A673 (cell line): ENCODE data around the gene ATP1A1. TPM values are rescaled to one million over a fixed set of nuclear protein-coding genes. Genes with fewer than 3 reads are reported as not detected.
A peak's percentile ranks its signal among the peaks of the same experiment; 100 is the strongest.

ENCODE experiments used
- BruUV-seq: library from RNA; stranded (reverse); fragments of 400-500 nt; replicated peaks from 2 replicates; lab custom pipeline; 2021; lab: Mats Ljungman, UMichigan
- CTCF ChIA-PET: fragments of 300-600 bp; sonication (Branson Sonifier 250); formaldehyde crosslinking; loops from one replicate; lab custom pipeline; 2022; ENCODE audit warnings: antibody characterized with exemption; lab: Charles Lee
- POLR2A ChIA-PET: fragments of 300-600 bp; sonication (Branson Sonifier 250); formaldehyde crosslinking; loops from one replicate; lab custom pipeline; 2022; ENCODE audit warnings: antibody characterized with exemption; ENCODE audit not compliant: low non-redundant PET; lab: Charles Lee
- DNase-seq: peaks from one replicate; pipeline ENCODE4 v3.0.0-alpha.2; 2015; ENCODE audit warnings: low spot score
- H3K27ac ChIP-seq: fragments of 200-600 bp; sonication (generic); 2 replicates; pipeline ENCODE4 v1.5.1; 2016; ENCODE audit warnings: mixed run types, low read depth, mild to moderate bottlenecking, mixed read lengths, antibody characterized with exemption, low read length; ENCODE audit not compliant: poor library complexity, severe bottlenecking
- H3K27me3 ChIP-seq: fragments of 200-600 bp; sonication (generic); replicated peaks from 2 replicates; pipeline ENCODE4 v1.6.1; 2017; ENCODE audit warnings: mixed run types, low read depth, mild to moderate bottlenecking, mixed read lengths, antibody characterized with exemption, low read length; ENCODE audit not compliant: insufficient read depth, poor library complexity
- H3K36me3 ChIP-seq: fragments of 200-600 bp; sonication (generic); 2 replicates; pipeline ENCODE4 v1.6.1; 2016; ENCODE audit warnings: mixed run types, mild to moderate bottlenecking, mixed read lengths, antibody characterized with exemption, low read length; ENCODE audit not compliant: insufficient read depth, poor library complexity, severe bottlenecking
- H3K4me1 ChIP-seq: fragments of 200-600 bp; sonication (generic); 2 replicates; pipeline ENCODE4 v1.6.1; 2017; ENCODE audit warnings: mixed run types, mild to moderate bottlenecking, mixed read lengths, antibody characterized with exemption, low read length; ENCODE audit not compliant: insufficient read depth, poor library complexity, severe bottlenecking
- H3K4me3 ChIP-seq: fragments of 200-600 bp; sonication (generic); 2 replicates; pipeline ENCODE4 v1.5.1; 2016; ENCODE audit warnings: low read depth, mixed run types, mild to moderate bottlenecking, mixed read lengths, low read length; ENCODE audit not compliant: poor library complexity, severe bottlenecking
- H3K9me3 ChIP-seq: fragments of 200-600 bp; sonication (generic); 2 replicates; pipeline ENCODE4 v1.6.1; 2016; ENCODE audit warnings: mixed run types, low read depth, mild to moderate bottlenecking, mixed read lengths, antibody characterized with exemption, low read length; ENCODE audit not compliant: poor library complexity, severe bottlenecking
- CTCF ChIP-seq: fragments of 300-800, 200-600 bp; sonication (generic); conservative IDR thresholded peaks from 2 replicates; pipeline ENCODE4 v1.5.1; 2017; ENCODE audit warnings: low read depth, mild to moderate bottlenecking, antibody characterized with exemption, low read length, moderate library complexity, mixed read lengths
- EZH2 ChIP-seq: fragments of 200-600 bp; sonication (generic); IDR thresholded peaks from 2 replicates; pipeline ENCODE4 v1.6.1; 2017; ENCODE audit warnings: borderline replicate concordance, low read depth, mild to moderate bottlenecking, mixed read lengths, antibody characterized with exemption, low read length; ENCODE audit not compliant: poor library complexity, severe bottlenecking
- intact Hi-C: fragments of 100-400 bp; cut with micrococcal nuclease; formaldehyde crosslinking; loops from one replicate; pipeline ENCODE4 v1.10.0; 2022; ENCODE audit not compliant: unreplicated experiment
- total RNA-seq: library from RNA; stranded (reverse); gene quantifications from 2 replicates; pipeline ENCODE4 v1.2.3, GENCODE V29; 2021

ATP1A1 gene
- total RNA-seq, 1 experiment from 2014 or later = 1,420 TPM

DNA sequence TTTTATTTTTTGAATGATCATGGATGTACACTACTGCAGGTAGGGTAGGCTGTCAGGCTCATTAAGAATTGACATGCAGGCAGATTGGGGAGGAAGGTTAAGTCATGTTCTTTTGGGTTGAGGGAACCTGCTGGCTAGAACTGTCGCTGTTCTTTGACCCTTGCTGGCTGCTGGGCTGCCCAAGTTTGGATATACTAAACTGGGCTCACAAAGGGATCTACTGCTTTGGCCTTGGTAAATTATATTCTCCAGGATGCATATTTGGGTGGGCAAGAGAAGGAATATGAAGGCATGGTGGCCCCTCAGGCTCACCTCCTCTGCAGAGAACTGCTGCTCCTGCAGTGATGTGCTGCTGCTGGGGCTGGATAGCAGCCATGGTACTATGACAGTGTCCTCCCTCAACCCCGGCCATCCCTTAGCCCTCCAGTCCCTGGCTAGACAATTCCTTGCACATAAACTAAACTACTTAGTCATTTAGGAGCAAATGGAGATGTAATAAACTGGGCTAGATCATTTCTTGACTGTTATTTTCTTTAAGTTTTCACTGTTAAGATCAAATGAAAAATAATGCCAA lies 6.1 kb downstream of the ATP1A1 start:
- peaks cover 75% of the 10 kb centered on the region for H3K4me1 ChIP-seq
- H3K36me3 ChIP-seq = peaks cover 83% of the 10 kb centered on the region
- ChIA-PET POLR2A (no interaction called here), CTCF (no interaction called here)
- no TSS peak for BruUV-seq
- H3K27ac ChIP-seq = peak overlapping the region; percentile 97
- no peak for DNase-seq
- no peaks in the 10 kb centered on the region for H3K9me3 ChIP-seq
- intact Hi-C loops = loop anchor here (5.0 kb wide), 1 partner anchor 227 kb away; no protein-coding TSS in a partner anchor
- no peak for TF ChIP-seq CTCF
- TF ChIP-seq EZH2 = no peak
- peak overlapping the region; percentile 91 for H3K4me3 ChIP-seq
- no peaks in the 10 kb centered on the region for H3K27me3 ChIP-seq

GRCh38 chr1:116379674-116380498 lies 6.8 kb downstream of the ATP1A1 start:
- ChIA-PET POLR2A (interaction anchor here (0.7 kb wide), 1 partner anchor 20 kb away, joined by 3 read pairs; no protein-coding TSS in a partner anchor), CTCF (no interaction called here)
- H3K4me3 ChIP-seq = peak overlapping the region; percentile 91
- no TSS peak for BruUV-seq
- H3K9me3 ChIP-seq = no peaks in the 10 kb centered on the region
- peaks cover 83% of the 10 kb centered on the region for H3K36me3 ChIP-seq
- intact Hi-C loops = loop anchor here (5.0 kb wide), 1 partner anchor 228 kb away; no protein-coding TSS in a partner anchor
- H3K27me3 ChIP-seq = no peaks in the 10 kb centered on the region
- peak overlapping the region; percentile 97 for H3K27ac ChIP-seq
- DNase-seq = no peak
- H3K4me1 ChIP-seq = peaks cover 82% of the 10 kb centered on the region
- TF ChIP-seq CTCF = no peak
- no peak for TF ChIP-seq EZH2

DNA sequence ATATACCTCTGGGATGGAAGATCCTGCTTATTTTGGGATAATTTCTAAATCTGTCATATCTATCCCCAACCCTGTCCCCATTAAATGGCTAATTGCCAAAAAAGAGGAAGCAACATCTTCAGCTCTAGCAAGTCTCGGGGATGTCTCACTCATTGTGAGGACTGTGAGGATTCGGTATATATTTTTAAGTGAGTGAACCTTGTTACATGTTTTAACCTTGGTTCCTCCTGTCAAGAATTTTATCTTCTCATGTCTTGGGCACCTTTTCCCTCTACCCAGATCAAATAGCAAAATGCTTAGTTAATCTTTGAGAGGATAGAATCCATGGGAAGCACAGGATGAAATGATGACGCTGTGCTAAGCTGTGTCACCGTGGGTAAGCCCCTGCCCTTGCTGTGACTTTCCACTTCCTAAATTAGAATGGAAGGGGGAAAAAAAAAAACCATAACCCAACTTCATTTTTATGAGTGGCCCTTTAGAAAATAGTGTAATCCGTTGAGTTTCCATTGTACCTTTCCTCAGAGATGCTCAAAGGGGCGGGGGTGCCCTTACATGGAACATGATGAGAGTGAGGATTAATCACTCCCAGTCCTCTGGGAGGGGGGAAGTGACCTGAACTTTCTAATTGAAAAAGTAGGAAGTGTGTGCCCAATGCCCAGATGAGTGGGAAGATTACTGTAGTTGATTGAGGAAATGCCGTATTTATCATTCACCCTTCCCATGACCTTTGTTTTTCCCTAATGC lies 7.6 kb downstream of the ATP1A1 start:
- Histone ChIP-seq H3K36me3 (peaks cover 84% of the 10 kb centered on the region), H3K4me1 (peaks cover 90% of the 10 kb centered on the region), H3K9me3 (no peaks in the 10 kb centered on the region), H3K27ac (peak overlapping the region; percentile 97), H3K4me3 (peak overlapping the region; percentile 91), H3K27me3 (no peaks in the 10 kb centered on the region)
- CTCF ChIA-PET = interaction anchor here (0.7 to 0.8 kb wide), 2 partner anchors 105 to 241 kb away, joined by 3 to 5 read pairs; no protein-coding TSS in a partner anchor
- POLR2A ChIA-PET = interaction anchor here (0.7 kb wide), 1 partner anchor 21 kb away, joined by 3 read pairs; no protein-coding TSS in a partner anchor
- BruUV-seq = no TSS peak
- intact Hi-C loops = no loop called here
- DNase-seq = no peak
- TF ChIP-seq EZH2 = no peak
- TF ChIP-seq CTCF = no peak
